Activated naive CD4-positive, alpha-beta T cell treated with Interleukin-2 at 50 U/mL for 16 hours (primary cell): Measurements from ENCODE around the gene KIZ.
"Not testable (repeated sequence)": the region's sequence is repeated elsewhere in the genome, so short reads cannot be mapped to it uniquely, and the experiment has no call there.

Experiments
- DNase-seq: peaks from one replicate; pipeline ENCODE4 v3.0.0-alpha.2; 2020

KIZ gene

GRCh38 chr20:21139881-21140566 is 14.1 kb downstream of the KIZ start:
- DNase-seq: no peak

- DNase-seq: no peak
Observed at GRCh38 chr20:21141825-21142224, 15.9 kb downstream of the KIZ start.

DNA sequence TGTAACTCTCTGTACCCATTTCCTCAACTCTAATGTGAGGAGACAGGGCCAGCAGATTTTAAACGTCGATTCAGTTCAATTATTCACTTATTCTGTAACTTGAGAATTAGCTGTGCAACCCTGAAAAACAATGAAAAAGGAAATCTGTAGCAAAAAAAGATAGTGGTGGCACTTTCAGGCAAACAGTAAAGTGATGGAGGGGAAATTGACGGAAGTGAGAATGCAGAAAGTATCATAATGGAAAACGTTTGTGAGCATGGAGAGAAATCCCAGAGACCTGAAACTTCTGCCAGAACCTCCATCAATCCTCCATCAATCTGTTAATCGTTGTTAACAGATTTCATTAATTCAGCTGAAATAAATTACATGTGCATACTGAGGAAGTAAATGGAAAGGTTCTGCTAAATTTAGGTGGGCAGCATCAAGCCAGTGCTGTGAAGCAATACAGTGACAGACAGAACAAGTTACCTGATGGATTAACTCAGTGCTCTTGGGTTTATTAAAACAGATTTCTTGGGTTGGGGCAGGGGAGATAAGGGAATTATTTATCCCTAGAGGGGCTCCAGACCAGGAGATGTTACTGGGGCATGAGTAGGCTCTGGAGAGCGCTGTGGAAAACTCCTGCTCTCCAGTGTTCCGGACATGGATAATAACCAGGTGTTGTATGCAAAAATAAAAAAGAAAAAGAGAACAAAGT is 17.5 kb downstream of the KIZ start:
- no peak for DNase-seq

DNA sequence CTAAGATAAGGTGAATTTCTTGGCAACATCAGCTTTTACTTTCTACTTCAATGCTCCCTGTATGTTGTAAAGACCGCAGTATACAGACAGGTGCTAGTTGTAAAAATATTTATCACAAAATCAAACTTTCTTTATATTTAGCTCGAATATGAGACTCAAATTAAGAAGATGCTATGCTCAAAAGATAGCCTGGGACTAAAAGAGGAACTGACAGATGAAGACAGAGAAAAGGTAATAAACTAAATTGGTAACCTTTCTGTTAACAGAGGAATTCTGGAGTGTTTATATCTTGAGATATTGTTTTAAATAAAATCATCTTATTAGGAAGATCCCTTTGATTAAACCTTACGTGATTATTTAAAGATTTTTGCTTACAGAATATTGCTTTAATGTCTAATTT is 19.5 kb downstream of the KIZ start:
- no peak for DNase-seq

DNA sequence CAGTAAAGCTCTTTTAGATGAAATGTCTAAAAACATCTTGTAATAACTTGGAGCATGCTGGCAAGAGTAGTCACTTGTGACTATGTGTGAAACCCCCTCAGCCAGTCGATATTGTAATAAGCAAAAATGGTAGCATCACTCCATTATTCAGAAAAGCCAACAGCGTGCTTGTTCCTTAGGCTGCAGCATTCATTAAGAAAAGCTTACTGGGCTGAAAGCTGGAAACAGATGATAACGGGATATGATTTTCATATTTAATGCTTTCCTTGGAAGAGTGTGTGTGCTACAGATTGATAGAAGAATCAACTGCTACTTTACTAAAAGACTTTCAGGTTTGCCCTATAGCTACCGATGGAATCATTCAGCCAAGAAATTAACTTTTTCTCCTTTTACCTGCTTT is 20.3 kb downstream of the KIZ start:
- no peak for DNase-seq

DNA sequence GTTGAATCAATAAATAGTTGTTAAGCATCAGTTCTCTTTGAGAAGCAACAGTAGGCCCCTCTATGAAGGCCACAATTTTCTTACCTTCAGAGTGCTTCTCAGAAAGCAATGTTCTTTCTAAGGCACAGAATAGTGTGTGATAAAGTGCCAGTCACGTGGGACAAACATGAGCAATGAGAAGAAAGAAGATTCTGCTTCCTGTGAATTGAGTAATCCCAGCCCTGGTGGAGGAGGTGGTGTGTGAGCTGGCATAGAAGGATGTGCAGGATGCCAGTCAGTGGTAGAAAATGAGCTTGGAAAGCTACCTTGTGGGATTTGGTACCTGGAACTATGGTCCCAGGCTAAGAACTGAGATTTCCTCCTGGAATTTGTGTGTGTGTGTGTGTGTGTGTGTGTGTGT is 21.7 kb downstream of the KIZ start:
- no peak for DNase-seq

- no peak for DNase-seq
Observed at GRCh38 chr20:21149344-21149743, 23.5 kb downstream of the KIZ start.

GRCh38 chr20:21151791-21152190 is 25.9 kb downstream of the KIZ start:
- no peak for DNase-seq

- no peak for DNase-seq
Observed at GRCh38 chr20:21154692-21155091, 28.8 kb downstream of the KIZ start.

GRCh38 chr20:21155268-21155667 is 29.4 kb downstream of the KIZ start:
- DNase-seq: no peak

DNA sequence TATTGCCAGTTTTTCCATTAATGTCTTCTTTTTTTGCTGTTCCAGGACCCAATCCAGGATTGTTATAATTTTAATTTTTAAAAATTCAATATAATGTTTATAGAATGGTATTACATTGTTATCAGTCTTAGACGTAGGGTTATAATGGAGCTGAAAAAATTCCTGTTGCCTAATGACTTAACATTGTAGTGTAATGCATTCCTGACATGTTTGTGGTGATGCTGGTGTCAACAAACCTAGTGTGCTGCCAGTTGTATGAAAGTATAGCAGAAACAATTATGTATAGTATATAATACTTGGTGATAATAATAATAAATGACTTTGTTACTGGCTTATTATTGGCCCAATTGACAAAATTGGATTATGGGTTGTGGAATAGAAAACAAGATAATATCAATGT is 30.4 kb downstream of the KIZ start:
- DNase-seq: no peak

GRCh38 chr20:21157006-21157405 is 31.1 kb downstream of the KIZ start:
- no peak for DNase-seq

GRCh38 chr20:21159658-21160380 is 33.9 kb downstream of the KIZ start:
- DNase-seq: no peak

DNA sequence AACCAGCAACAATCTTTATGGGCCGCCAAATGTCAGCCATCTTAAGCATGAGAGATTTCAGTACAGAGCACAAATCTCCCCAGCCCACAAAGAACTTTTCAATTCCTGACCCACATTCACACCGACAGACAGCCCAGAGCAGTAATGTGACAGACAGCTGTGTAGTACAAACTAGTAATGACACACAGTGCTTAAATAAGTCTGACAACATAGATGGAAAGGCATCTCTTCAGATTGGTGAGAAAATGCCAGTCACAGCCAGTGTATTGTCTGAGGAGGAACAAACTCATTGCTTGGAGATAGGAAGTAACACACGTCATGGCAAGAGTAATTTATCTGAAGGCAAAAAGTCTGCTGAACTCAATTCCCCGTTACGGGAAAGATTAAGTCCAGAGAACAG is 36.0 kb downstream of the KIZ start:
- no peak for DNase-seq

DNA sequence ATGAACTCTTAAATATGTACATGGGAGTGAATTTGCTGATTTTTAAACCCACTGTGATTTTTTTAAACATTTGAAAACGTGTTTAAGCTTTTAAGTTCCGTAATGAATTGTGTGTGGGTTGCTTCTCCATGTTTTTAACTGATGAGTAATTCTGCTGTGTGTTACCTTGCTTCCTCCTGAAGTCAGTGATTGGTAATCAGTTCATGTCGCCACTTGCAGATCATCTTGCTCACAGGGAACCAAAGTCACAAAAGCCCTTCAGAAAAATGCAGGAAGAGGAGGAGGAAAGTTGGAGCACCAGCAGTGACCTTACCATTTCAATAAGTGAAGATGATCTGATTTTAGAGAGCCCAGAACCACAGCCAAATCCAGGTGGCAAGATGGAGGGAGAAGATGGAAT is 36.7 kb downstream of the KIZ start:
- DNase-seq: no peak

DNA sequence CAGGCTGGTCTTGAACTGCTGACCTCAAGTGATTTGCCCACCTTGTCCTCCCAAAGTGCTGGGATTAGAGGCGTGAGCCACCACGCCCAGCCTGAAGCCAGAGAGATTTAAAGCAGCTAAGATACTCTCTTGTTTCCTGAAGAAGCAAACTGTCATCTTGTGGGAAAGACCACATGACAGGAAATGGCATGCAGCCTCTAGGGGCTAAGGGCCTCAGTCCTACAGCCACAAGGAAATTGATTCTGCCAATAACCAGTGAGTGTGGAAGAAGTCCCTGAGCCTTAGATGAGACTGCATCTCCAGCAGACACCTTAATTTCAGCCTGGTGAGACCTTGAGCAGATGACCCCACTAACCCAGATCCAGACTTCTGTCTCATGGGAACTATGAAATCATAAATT is 40.9 kb downstream of the KIZ start:
- no peak for DNase-seq

DNA sequence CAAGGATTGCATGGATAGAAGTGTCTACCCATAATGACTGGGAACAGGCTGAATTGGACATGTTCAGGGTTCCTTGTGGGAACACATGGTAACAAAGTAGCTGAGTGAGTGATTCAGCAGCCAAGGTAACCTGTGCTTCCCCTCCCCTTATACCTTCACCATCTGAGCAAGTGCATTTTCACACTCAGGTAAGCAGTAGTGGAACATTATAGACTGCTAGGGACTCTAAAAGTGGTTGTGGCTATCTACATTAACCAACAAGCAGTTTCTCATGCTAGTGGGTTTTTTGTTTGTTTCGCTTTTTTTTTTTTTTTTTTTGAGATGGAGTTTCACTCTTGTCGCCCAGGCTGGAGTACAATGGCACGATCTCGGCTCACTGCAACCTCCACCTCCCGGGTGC is 41.4 kb downstream of the KIZ start:
- DNase-seq: no peak

DNA sequence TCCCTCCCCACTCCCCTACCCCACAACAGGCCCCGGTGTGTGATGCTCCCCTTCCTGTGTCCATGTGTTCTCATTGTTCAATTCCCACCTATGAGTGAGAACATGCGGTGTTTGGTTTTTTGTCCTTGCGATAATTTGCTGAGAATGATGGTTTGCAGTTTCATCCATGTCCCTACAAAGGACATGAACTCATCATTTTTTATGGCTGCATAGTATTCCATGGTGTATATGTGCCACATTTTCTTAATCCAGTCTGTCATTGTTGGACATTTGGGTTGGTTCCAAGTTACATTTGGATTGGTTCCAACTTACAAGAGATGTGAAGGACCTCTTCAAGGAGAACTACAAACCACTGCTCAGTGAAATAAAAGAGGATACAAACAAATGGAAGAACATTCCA is 42.2 kb downstream of the KIZ start:
- DNase-seq: not testable (repeated sequence)

DNA sequence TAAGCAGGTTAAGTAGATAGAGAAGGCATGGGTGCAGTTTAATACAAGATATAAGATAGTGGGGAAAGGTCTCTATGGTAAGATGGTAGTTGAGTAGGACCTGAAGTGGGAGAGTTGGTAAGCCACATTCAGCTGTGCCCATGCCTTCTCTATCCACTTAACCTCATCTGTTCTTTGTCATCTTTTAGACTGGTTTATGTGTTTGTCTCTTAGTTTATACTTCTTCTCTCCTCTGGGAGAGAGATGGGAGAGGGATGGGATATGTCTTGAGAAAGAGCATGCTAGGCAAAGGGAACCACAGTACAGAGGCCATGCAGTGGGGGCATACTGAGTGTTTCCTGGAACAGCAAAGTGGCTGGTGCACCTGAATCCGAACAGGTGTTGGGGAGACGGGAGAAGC is 46.7 kb downstream of the KIZ start:
- no peak for DNase-seq

DNA sequence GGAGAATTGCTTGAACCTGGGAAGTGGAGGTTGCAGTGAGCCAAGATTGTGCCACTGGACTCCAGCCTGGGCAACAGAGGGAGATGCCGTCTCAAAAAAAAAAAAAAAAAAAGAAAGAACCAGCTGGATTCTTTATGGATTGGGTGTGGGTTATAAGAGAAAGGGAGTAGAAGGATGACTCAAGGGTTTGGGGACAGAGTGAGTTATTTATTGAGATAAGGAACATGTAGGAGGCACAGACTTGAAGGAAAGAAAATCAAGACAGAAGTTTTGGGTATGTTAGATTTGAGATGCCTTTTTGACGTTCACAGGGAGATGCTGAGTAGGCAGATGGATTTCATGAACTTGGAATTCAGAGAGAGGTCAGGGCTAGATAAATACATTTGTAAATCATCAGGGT is 47.6 kb downstream of the KIZ start:
- DNase-seq: no peak

DNA sequence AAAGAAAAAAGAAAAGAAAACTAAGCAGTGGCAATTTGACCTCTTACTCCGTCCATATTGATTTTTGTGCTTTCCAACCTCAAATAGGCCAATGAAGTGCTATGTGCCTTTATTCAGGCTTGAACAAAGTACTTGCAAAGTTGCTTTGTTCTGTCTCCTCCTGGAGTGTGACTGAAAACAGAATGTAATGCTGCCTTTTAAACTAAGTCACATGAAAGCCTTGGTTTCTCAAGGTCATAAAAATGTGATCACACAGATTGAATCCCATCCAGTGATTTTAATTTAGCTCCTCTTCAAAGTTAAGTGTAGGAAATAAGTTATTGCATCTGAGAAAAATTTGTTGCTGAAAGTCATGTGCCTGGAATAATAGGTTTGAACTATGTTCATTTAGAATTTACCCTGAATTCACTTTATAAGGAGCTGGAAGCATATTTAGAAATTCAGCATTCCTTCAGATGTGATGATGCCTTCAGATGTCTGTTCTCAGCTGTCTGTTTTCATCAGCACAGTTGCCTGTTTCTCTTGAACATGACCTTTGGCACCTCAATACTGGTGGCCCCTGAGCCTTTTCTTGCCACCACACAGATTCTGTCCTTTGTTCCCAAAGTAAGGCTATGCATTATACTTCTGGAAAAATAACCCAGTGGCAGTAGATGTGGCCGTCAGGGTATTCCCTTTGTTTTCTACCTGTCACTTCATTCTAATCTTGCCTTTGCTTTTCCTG is 48.8 kb downstream of the KIZ start:
- no peak for DNase-seq

- DNase-seq: no peak
Observed at GRCh38 chr20:21175433-21175832, 49.6 kb downstream of the KIZ start.

- no peak for DNase-seq
Observed at GRCh38 chr20:21177767-21178166, 51.9 kb downstream of the KIZ start.

DNA sequence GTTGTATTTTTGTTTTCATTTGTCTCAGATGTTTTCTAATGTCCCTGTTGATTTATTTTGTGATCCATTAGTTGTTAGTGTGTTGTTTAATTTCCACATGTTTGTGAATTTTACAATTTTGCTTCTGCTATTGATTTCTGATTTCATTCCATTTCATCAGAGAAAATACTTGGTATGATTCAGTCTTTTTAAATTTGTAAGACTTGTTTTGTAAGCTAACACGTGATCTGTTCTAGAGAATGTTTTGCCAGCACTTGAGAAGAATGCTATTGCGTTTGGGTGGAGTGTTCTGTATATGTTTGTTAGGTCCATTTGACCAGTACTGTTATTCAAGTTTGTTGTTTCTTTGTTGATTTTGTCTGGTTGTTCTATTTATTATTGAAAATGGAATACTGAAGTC is 53.9 kb downstream of the KIZ start:
- no peak for DNase-seq
